Body of pancreas (tissue), 4 donors: ENCODE data around the gene CCDC33.

Experiments used
- POLR2A ChIP-seq, 3 donors: fragments of 450-650 bp; IDR thresholded peaks; one replicate each; pipeline ENCODE4 v1.6.1; 2016; ENCODE audit warnings: antibody characterized with exemption in 3 of 3, mild to moderate bottlenecking in 2 of 3
- TF ChIP-seq, protein P1 (sequence below), 7 experiments: fragments of 450-650 bp in 4 of 7; fragments of 200-600 bp in 3 of 7; sonication (generic) in 3 of 7; IDR thresholded peaks; one replicate each; pipeline ENCODE4 v1.5.1; 2016 to 2019; ENCODE audit warnings: antibody characterized with exemption in 7 of 7

DNA sequence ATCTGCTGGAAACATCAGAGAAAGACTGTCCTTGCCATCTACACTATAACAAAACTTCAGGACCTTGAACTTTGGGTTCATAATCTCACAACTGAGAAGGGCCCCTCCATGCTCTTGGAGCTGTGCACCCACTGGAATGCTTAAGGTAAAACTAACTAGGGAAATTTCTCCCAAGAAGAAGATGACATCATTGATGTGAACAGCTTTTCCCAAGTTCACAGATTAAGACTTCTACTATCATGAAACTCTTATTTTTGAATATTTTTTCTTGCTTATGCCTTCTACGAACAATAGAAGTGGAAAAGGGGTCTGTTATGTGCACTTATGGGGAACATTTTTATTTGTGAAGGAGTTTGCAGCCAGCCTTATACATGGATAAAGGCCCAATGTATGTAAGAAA lies 126.4 kb downstream of the CCDC33 start:
- TF ChIP-seq, protein P1, sequence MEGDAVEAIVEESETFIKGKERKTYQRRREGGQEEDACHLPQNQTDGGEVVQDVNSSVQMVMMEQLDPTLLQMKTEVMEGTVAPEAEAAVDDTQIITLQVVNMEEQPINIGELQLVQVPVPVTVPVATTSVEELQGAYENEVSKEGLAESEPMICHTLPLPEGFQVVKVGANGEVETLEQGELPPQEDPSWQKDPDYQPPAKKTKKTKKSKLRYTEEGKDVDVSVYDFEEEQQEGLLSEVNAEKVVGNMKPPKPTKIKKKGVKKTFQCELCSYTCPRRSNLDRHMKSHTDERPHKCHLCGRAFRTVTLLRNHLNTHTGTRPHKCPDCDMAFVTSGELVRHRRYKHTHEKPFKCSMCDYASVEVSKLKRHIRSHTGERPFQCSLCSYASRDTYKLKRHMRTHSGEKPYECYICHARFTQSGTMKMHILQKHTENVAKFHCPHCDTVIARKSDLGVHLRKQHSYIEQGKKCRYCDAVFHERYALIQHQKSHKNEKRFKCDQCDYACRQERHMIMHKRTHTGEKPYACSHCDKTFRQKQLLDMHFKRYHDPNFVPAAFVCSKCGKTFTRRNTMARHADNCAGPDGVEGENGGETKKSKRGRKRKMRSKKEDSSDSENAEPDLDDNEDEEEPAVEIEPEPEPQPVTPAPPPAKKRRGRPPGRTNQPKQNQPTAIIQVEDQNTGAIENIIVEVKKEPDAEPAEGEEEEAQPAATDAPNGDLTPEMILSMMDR (IDR thresholded peaks at IDR 0.05): no peak
- no peak for TF ChIP-seq POLR2A (IDR thresholded peaks at IDR 0.05)
